Measurements from ENCODE around the gene IFNGR1. TPM values are rescaled to one million over a fixed set of nuclear protein-coding genes. Genes with fewer than 3 reads are reported as not detected.
"Not testable (repeated sequence)": the region's sequence is repeated elsewhere in the genome, so short reads cannot be mapped to it uniquely, and the experiment has no call there.

Gene IFNGR1
- total RNA-seq, 4 donors from 2014 or later: 77.8 to 91.5 (median 84.3) TPM

DNA sequence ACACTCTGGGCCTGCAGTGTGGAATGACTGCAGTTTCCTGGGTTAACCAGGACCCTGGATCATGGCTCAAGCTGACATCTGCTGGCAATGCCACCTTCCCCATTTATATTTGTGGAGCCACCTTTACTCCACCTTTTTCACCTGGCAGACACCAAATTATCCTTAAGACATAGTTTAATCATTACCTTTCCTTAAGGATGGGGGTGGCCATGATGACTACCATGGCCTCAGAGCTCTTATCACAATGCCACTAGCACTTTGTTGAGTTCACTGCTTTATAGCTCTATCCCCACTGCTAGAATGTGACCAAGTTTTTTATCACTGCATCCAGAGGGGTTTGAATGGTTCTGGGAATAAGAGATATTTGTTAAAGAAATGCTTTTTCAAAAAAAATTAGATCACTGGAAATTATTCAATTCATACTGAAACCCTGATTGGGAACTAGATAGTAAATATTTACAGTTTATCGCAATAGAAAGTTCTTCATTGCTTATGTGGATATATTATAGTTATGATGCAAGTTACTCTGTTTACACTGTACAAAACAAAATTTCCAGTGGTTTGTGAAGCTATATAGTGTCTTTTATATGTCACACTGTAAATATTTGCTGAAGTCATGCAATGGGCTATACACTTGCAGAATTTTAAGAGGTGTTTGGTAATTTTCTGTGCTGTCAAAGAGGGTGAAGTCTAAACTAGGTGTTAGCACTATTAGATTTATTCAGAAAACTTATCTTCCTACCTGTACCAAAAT lies 37.3 kb upstream of the IFNGR1 start:
- H3K36me3 ChIP-seq: no peaks in the 10 kb centered on the region
- H3K9me3 ChIP-seq: no peaks in the 10 kb centered on the region
- no peak for DNase-seq (ENCODE audit: low spot score in 2 of 2)
- H3K27me3 ChIP-seq: no peaks in the 10 kb centered on the region
- no peak overlapping the region for H3K27ac ChIP-seq
- H3K4me1 ChIP-seq: peaks cover 13% of the 10 kb centered on the region
- no peak for TF ChIP-seq EP300 (IDR thresholded peaks at IDR 0.05)
- no peak for TF ChIP-seq POLR2A (IDR thresholded peaks at IDR 0.05)
- TF ChIP-seq POLR2AphosphoS5 (IDR thresholded peaks at IDR 0.05): no peak
- TF ChIP-seq, protein P1, sequence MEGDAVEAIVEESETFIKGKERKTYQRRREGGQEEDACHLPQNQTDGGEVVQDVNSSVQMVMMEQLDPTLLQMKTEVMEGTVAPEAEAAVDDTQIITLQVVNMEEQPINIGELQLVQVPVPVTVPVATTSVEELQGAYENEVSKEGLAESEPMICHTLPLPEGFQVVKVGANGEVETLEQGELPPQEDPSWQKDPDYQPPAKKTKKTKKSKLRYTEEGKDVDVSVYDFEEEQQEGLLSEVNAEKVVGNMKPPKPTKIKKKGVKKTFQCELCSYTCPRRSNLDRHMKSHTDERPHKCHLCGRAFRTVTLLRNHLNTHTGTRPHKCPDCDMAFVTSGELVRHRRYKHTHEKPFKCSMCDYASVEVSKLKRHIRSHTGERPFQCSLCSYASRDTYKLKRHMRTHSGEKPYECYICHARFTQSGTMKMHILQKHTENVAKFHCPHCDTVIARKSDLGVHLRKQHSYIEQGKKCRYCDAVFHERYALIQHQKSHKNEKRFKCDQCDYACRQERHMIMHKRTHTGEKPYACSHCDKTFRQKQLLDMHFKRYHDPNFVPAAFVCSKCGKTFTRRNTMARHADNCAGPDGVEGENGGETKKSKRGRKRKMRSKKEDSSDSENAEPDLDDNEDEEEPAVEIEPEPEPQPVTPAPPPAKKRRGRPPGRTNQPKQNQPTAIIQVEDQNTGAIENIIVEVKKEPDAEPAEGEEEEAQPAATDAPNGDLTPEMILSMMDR (IDR thresholded peaks at IDR 0.05): no peak
- 90% methylated on average over 1 of the region's 1 CpG for WGBS
- no peak overlapping the region for H3K4me3 ChIP-seq

DNA sequence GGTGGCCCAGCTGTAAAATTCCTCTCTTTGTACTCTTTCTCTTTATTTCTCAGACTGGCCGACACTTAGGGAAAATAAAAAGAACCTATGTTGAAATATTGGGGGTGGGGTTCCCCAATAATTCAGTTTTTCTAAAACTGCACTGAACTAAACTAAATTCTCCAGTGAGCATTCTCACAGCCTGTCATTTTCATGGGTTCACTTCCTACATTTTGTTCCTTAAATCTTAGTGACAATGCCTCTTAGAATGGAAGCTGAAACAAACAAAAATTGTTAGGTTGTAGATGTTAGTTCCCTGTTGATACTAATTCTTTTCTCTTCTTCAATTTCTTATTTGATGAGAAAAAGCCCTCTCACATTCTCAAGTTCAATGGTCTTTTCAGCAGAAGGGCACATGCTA lies 35.8 kb upstream of the IFNGR1 start:
- H3K27ac ChIP-seq: no peak overlapping the region

DNA sequence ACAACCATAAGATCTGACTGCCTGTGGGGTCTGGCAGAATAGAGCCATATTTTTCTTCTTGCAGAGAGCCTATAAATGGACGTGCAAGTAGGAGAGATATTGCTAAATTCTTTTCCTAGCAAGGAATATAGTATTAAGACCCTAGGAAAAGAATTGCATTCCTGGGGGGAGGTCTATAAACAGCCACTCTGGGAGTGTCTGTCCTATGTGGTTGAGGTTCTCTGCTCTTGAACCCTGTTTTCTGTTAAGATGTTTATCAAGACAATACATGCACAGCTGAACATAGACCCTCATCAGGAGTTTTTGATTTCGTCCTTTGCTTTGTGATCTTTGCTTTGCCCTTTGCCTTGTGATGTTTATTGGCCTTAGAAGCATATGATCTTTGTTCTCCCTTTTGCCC lies 35.2 kb upstream of the IFNGR1 start:
- not testable (repeated sequence) for DNase-seq (ENCODE audit: low spot score in 2 of 2); H3K4me3 ChIP-seq; H3K36me3 ChIP-seq; H3K27ac ChIP-seq; H3K4me1 ChIP-seq; H3K27me3 ChIP-seq; H3K9me3 ChIP-seq
- WGBS: 75% methylated on average over 2 of the region's 2 CpGs

More for the DNA sequence above, 35.8 kb upstream of the IFNGR1 start:
- TF ChIP-seq EP300 (IDR thresholded peaks at IDR 0.05) (no peak), POLR2AphosphoS5 (IDR thresholded peaks at IDR 0.05) (no peak), POLR2A (IDR thresholded peaks at IDR 0.05) (no peak)
- H3K4me3 ChIP-seq: no peak overlapping the region
- no peaks in the 10 kb centered on the region for H3K4me1 ChIP-seq
- H3K36me3 ChIP-seq: no peaks in the 10 kb centered on the region
- H3K27me3 ChIP-seq: no peaks in the 10 kb centered on the region
- DNase-seq (ENCODE audit: low spot score in 2 of 2): no peak
- H3K9me3 ChIP-seq: no peaks in the 10 kb centered on the region
- 81% methylated on average over 1 of the region's 1 CpG for WGBS

DNA sequence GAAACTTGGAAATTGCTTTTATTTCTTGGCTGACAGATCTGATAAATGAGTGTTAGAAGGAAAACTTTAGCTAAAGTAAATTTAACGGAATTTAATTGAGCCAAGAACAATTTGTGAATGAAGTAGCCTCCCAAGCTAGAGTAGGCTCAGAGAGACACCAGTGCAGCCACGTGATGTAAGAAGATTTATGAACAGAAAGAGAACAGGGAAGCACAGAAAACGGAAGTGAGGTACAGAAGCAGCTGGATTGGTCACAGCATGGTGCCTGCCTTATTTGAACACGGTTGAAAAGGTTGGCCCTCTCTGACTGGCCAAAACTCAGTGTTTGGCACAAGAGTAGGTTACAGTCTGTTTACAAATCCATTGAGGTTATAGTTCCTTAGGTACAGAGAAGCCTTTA lies 29.5 kb upstream of the IFNGR1 start:
- Histone ChIP-seq H3K36me3 (no peaks in the 10 kb centered on the region), H3K4me3 (no peak overlapping the region), H3K9me3 (no peaks in the 10 kb centered on the region), H3K27ac (no peak overlapping the region), H3K4me1 (peaks cover 6% of the 10 kb centered on the region), H3K27me3 (no peaks in the 10 kb centered on the region)
- no peak for DNase-seq (ENCODE audit: low spot score in 2 of 2)
- TF ChIP-seq POLR2AphosphoS5 (IDR thresholded peaks at IDR 0.05) (no peak), EP300 (IDR thresholded peaks at IDR 0.05) (no peak), POLR2A (IDR thresholded peaks at IDR 0.05) (no peak)
- TF ChIP-seq, protein P1 (IDR thresholded peaks at IDR 0.05): no peak
- 66% methylated on average over 4 of the region's 4 CpGs for WGBS

DNA sequence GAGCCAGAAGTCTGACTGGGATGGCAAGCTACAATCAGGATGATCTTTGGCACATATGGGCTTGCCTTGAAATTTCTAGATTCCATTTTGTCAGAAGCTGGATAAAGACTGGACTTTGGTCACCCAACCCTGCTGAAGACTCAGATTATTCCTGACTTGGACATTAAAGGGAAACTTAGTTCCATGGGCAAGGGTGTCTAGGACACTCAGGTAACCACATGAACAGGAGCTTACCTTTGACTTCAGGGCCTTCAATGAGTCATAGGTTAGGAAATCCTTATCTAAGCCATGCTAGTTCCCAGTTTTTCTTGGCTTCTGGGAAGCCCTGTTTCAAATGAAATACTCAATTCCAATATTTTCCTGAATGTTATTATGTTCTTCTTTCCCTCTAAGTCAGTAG lies 28.5 kb upstream of the IFNGR1 start:
- Histone ChIP-seq H3K27ac (no peak overlapping the region), H3K36me3 (no peaks in the 10 kb centered on the region), H3K4me1 (peaks cover 6% of the 10 kb centered on the region), H3K27me3 (no peaks in the 10 kb centered on the region), H3K4me3 (no peak overlapping the region), H3K9me3 (no peaks in the 10 kb centered on the region)
- TF ChIP-seq POLR2A (IDR thresholded peaks at IDR 0.05) (no peak), POLR2AphosphoS5 (IDR thresholded peaks at IDR 0.05) (no peak), EP300 (IDR thresholded peaks at IDR 0.05) (no peak)
- TF ChIP-seq, protein P1 (IDR thresholded peaks at IDR 0.05): no peak
- DNase-seq (ENCODE audit: low spot score in 2 of 2): no peak

DNA sequence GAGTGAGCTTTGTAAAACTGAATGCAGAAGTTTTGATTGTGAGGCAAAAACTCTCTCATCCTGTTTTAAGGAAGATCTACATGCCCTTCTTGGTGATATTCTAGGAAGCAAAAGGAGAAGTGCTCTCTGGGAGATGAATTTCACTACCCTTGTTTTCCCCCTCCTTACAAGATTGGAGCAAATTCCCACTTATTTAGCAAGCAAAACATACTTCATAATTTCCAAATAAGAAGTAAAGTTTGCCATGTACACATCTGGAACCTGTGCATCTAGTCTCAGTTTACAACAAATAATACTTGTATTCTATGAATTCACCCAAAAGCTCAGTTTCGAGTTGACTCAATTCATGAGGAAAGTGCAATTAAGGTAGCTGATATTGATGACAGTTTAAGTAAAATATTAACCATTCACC lies 27.6 kb upstream of the IFNGR1 start:
- Histone ChIP-seq H3K4me3 (no peak overlapping the region), H3K36me3 (no peaks in the 10 kb centered on the region), H3K9me3 (no peaks in the 10 kb centered on the region), H3K27ac (no peak overlapping the region), H3K27me3 (no peaks in the 10 kb centered on the region), H3K4me1 (peaks cover 10% of the 10 kb centered on the region)
- DNase-seq (ENCODE audit: low spot score in 2 of 2): no peak
- TF ChIP-seq POLR2A (IDR thresholded peaks at IDR 0.05) (no peak), EP300 (IDR thresholded peaks at IDR 0.05) (no peak), POLR2AphosphoS5 (IDR thresholded peaks at IDR 0.05) (no peak)
- TF ChIP-seq, protein P1 (IDR thresholded peaks at IDR 0.05): no peak
- WGBS: 97% methylated on average over 1 of the region's 1 CpG
